ENCODE results near the gene ADD3. TPM values are rescaled to one million over a fixed set of nuclear protein-coding genes. Genes with fewer than 3 reads are reported as not detected.

The ADD3 gene
- total RNA-seq, 1 donor from 2014 or later, result 57.4 TPM

DNA sequence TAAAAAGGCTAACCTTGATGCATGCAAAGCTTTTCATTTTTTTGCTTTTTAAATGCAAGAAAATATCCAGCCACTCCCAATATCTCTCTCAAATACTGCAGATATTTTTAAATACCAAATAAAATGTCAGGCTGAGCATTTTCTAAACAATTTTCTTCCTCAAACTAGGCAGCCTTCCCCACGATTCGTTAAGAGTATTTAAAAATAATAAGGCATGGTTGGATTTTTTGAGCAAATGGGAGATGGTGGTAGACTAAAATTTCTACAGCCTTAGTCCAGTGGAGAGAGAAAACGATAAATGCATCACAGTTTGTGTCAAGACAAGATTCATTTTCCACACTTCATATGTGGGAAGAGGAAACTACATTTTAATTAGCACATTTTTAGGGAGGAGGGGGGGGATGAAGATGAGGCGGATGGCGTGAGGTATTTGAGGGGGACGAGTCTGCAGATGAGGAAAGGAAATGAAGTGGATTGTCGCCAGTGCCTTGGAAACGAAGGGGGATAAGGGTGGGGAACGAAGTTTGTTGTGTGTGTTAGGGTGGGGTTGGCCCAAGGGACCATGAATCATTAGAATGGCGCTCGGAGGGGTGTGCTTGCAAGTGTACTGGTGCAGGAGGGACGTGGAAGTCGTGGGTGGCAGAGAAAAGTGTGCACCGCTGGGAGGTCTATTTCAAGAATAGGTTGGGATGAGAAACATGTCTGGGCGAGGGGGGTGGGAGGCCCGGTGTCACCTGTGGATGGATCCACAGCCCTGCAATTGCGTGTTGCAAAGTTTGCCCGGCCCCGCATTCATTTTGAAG, 1.2 kb upstream of the ADD3 start:
- Histone ChIP-seq H3K4me3 (peak overlapping the region; percentile 93), H3K27ac (peak overlapping the region; percentile 90), H3K27me3 (no peaks in the 10 kb centered on the region), H3K9me3 (no peaks in the 10 kb centered on the region), H3K36me3 (no peaks in the 10 kb centered on the region), H3K4me1 (peaks cover 20% of the 10 kb centered on the region)
- no peak for DNase-seq
- intact Hi-C loops (cut with DNase I), result no loop called here
- TF ChIP-seq, protein P1, sequence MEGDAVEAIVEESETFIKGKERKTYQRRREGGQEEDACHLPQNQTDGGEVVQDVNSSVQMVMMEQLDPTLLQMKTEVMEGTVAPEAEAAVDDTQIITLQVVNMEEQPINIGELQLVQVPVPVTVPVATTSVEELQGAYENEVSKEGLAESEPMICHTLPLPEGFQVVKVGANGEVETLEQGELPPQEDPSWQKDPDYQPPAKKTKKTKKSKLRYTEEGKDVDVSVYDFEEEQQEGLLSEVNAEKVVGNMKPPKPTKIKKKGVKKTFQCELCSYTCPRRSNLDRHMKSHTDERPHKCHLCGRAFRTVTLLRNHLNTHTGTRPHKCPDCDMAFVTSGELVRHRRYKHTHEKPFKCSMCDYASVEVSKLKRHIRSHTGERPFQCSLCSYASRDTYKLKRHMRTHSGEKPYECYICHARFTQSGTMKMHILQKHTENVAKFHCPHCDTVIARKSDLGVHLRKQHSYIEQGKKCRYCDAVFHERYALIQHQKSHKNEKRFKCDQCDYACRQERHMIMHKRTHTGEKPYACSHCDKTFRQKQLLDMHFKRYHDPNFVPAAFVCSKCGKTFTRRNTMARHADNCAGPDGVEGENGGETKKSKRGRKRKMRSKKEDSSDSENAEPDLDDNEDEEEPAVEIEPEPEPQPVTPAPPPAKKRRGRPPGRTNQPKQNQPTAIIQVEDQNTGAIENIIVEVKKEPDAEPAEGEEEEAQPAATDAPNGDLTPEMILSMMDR (IDR thresholded peaks at IDR 0.05), result no peak
- no peak for ATAC-seq

DNA sequence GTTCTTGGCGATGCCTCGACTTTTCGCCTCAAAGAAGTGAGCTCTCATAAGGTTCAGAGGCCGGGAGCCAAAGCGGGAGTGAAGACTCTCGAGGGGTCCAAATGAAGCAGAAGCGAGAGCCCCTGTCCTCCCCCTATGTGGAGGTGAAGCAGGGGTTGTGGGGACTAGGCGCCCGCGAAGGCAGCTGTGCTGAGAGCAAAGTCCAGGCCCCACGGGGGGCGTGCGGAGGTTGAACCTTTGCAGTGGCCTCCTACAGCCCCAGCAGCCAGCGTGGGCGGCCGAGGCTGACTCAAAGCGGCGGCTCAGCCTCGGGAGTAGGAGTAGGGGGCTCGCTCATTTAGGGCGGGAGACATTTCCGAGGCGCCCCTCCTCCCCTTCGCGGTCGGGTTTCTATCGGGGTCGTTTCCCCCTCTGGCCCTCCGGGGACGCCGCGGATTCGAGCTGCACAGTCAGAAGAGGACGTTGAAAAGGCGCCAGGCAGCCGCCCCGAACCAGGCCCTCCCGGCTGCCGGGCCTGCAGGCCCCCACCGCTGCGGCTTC, 553 bp upstream of the ADD3 start:
- DNase-seq, result no peak
- TF ChIP-seq, protein P1 (IDR thresholded peaks at IDR 0.05), result no peak

DNA sequence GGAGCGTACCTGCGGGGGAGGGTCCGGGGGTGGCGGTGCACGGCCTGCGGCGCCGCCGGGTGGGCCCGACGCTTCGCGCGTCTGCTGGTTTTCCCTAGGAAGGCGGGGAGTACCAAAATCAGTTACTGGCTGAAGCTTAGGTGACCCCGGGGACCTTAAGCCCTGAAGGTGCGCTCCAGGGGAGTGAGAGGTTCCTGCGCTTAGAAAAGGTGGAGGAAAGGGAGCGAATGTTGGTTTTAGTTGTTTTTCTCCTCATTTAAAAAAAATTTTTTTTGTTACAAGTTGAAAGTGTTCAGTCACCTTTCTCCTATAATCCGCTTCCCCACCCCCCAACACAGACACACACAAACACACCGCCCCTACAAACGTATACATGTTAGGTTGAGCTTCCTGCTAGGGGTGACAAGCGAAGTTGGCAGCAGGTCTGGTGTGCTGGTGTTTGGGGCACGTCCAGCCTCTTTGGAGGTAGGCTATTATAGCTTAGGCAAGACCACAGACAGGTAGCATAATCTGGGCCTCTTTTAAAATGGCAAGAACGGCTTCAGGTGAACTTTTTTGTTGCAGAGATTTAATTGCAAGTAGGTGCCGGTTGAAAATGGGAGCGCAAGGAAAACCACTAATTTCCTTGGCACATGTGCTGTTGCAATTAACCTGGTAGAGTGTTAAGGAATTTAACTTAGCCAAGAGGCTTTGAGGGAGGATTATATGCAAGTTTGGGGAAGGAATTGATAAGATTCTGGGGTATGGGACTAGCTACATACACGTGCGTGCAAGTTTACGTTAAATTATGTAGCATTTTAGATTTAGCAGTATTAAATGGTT, 945 bp downstream of the ADD3 start:
- DNase-seq, result peak; percentile 69
- ATAC-seq, result peak; percentile 16

More for the DNA sequence above, 553 bp upstream of the ADD3 start:
- intact Hi-C loops (cut with DNase I), result no loop called here
- Histone ChIP-seq H3K27ac (peak overlapping the region; percentile 90), H3K36me3 (no peaks in the 10 kb centered on the region), H3K4me1 (peaks cover 20% of the 10 kb centered on the region), H3K4me3 (peak overlapping the region; percentile 93), H3K27me3 (no peaks in the 10 kb centered on the region), H3K9me3 (no peaks in the 10 kb centered on the region)
- ATAC-seq, result peak; percentile 46

DNA sequence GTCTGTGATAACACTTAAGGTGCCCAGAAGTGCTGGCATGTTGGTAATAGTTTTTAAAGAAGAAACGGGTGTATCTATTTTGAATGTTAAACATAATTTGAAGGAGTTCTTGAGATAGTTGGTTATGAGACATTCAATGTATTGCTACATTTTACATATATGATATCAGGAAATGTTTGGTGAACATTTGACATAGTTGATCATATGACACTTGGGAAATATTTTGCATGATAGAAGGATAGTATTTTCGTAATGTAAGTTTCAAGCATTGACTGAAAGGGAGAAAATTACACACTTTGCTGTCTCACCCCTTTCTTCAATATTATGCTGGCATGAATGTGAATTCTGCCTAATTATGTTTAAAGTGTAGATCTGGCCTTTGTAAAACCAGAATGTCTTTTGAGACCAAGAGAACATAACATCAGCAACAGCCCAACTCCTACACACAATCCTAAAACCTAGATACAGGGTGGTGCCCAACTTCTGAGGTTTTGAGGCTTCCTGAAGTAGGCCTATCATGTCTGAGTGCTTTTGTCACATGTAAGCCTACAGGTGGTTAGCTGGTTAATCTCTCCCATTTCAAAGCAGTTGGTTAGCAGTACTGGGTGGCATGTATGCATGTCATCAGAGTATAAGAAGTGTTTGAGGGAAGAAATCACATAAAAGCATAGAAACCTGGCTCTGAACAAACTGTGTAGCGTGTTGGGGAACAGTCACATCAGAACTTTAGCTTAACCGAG, 2.1 kb downstream of the ADD3 start:
- peaks cover 28% of the 10 kb centered on the region for H3K4me1 ChIP-seq

More for the DNA sequence above, 945 bp downstream of the ADD3 start:
- H3K9me3 ChIP-seq, result no peaks in the 10 kb centered on the region
- intact Hi-C loops (cut with DNase I), result no loop called here
- H3K27me3 ChIP-seq, result no peaks in the 10 kb centered on the region
- H3K4me1 ChIP-seq, result peaks cover 23% of the 10 kb centered on the region
- TF ChIP-seq, protein P1 (IDR thresholded peaks at IDR 0.05), result no peak
- H3K36me3 ChIP-seq, result no peaks in the 10 kb centered on the region
- peak overlapping the region; percentile 90 for H3K27ac ChIP-seq
- peak overlapping the region; percentile 93 for H3K4me3 ChIP-seq

More for the DNA sequence above, 2.1 kb downstream of the ADD3 start:
- no peaks in the 10 kb centered on the region for H3K27me3 ChIP-seq
- H3K27ac ChIP-seq, result no peak overlapping the region
- ATAC-seq, result no peak
- H3K36me3 ChIP-seq, result no peaks in the 10 kb centered on the region
- DNase-seq, result no peak
- peak overlapping the region; percentile 93 for H3K4me3 ChIP-seq
- no peaks in the 10 kb centered on the region for H3K9me3 ChIP-seq
- TF ChIP-seq, protein P1 (IDR thresholded peaks at IDR 0.05), result no peak
- intact Hi-C loops (cut with DNase I), result no loop called here
